ENCODE measurements around the gene CPNE7.

GRCh38 chr16:89576153-89577054 is 846 bp downstream of the CPNE7 start:
- TF ChIP-seq EZH2 (IDR thresholded peaks at IDR 0.05; ENCODE audit: borderline replicate concordance) (peak; percentile 80), CTCF (IDR thresholded peaks at IDR 0.05; ENCODE audit: poor library complexity) (no peak), EZH2phosphoT487 (IDR thresholded peaks at IDR 0.05; ENCODE audit: low read depth, severe bottlenecking, unreplicated experiment) (no peak)
